ENCODE data around the gene SNRPN.
A peak's percentile ranks its signal among the peaks of the same experiment; 100 is the strongest.
"Not testable (repeated sequence)": the region's sequence is repeated elsewhere in the genome, so short reads cannot be mapped to it uniquely, and the experiment has no call there.

SNRPN gene

GRCh38 chr15:24954783-24955530, at the start of gene SNRPN, which contains the start of gene SNURF:
SNRPN (plus strand) TSS chr15:24954987; CDS start chr15:24974454, 19,467 bp downstream.
SNURF (plus strand) TSS chr15:24954987; CDS start chr15:24955049, 62 bp downstream.
- DNase-seq (ENCODE audit: low read depth in 1 of 2, low spot score in 1 of 2) = peak; percentile 38 to 71
- in situ Hi-C loops (cut with HindIII; ENCODE audit: low pct_unique_long_range_greater_than_20kb, low sequenced_read_pairs) = no loop called here
- no peak for TF ChIP-seq JUND (IDR thresholded peaks at IDR 0.05; ENCODE audit: low read depth)

- in situ Hi-C loops (cut with HindIII; ENCODE audit: low pct_unique_long_range_greater_than_20kb, low sequenced_read_pairs) = no loop called here
- DNase-seq (ENCODE audit: low read depth in 1 of 2, low spot score in 1 of 2) = no peak
- TF ChIP-seq JUND (IDR thresholded peaks at IDR 0.05; ENCODE audit: low read depth) = no peak
These were observed 38.3 kb upstream of the SNRPN start for GRCh38 chr15:24916305-24917009.

- no peak for DNase-seq (ENCODE audit: low read depth in 1 of 2, low spot score in 1 of 2)
- in situ Hi-C loops (cut with HindIII; ENCODE audit: low pct_unique_long_range_greater_than_20kb, low sequenced_read_pairs) = no loop called here
- TF ChIP-seq JUND (IDR thresholded peaks at IDR 0.05; ENCODE audit: low read depth) = no peak
These were observed 37.4 kb upstream of the SNRPN start for GRCh38 chr15:24917431-24917830.

GRCh38 chr15:24919446-24919845, 35.3 kb upstream of the SNRPN start:
- no peak for TF ChIP-seq JUND (IDR thresholded peaks at IDR 0.05; ENCODE audit: low read depth)
- in situ Hi-C loops (cut with HindIII; ENCODE audit: low pct_unique_long_range_greater_than_20kb, low sequenced_read_pairs) = no loop called here
- DNase-seq (ENCODE audit: low read depth in 1 of 2, low spot score in 1 of 2) = no peak

GRCh38 chr15:24922781-24923180, 32.0 kb upstream of the SNRPN start:
- DNase-seq (ENCODE audit: low read depth in 1 of 2, low spot score in 1 of 2); in situ Hi-C loops (cut with HindIII; ENCODE audit: low pct_unique_long_range_greater_than_20kb, low sequenced_read_pairs): not testable (repeated sequence)

GRCh38 chr15:24924153-24924552, 30.6 kb upstream of the SNRPN start:
- TF ChIP-seq JUND (IDR thresholded peaks at IDR 0.05; ENCODE audit: low read depth) = no peak
- in situ Hi-C loops (cut with HindIII; ENCODE audit: low pct_unique_long_range_greater_than_20kb, low sequenced_read_pairs) = no loop called here
- no peak for DNase-seq (ENCODE audit: low read depth in 1 of 2, low spot score in 1 of 2)

- DNase-seq (ENCODE audit: low read depth in 1 of 2, low spot score in 1 of 2) = no peak
- TF ChIP-seq JUND (IDR thresholded peaks at IDR 0.05; ENCODE audit: low read depth) = no peak
- in situ Hi-C loops (cut with HindIII; ENCODE audit: low pct_unique_long_range_greater_than_20kb, low sequenced_read_pairs) = no loop called here
These were observed 30.2 kb upstream of the SNRPN start for GRCh38 chr15:24924621-24925020.

- DNase-seq (ENCODE audit: low read depth in 1 of 2, low spot score in 1 of 2); in situ Hi-C loops (cut with HindIII; ENCODE audit: low pct_unique_long_range_greater_than_20kb, low sequenced_read_pairs): not testable (repeated sequence)
These were observed 22.7 kb upstream of the SNRPN start for GRCh38 chr15:24931874-24932732.

GRCh38 chr15:24933716-24934115, 21.1 kb upstream of the SNRPN start:
- no peak for TF ChIP-seq JUND (IDR thresholded peaks at IDR 0.05; ENCODE audit: low read depth)
- DNase-seq (ENCODE audit: low read depth in 1 of 2, low spot score in 1 of 2) = no peak
- in situ Hi-C loops (cut with HindIII; ENCODE audit: low pct_unique_long_range_greater_than_20kb, low sequenced_read_pairs) = no loop called here

- in situ Hi-C loops (cut with HindIII; ENCODE audit: low pct_unique_long_range_greater_than_20kb, low sequenced_read_pairs); DNase-seq (ENCODE audit: low read depth in 1 of 2, low spot score in 1 of 2): not testable (repeated sequence)
These were observed 16.6 kb upstream of the SNRPN start for GRCh38 chr15:24938224-24938623.

GRCh38 chr15:24940236-24940635, 14.6 kb upstream of the SNRPN start:
- no peak for TF ChIP-seq JUND (IDR thresholded peaks at IDR 0.05; ENCODE audit: low read depth)
- no peak for DNase-seq (ENCODE audit: low read depth in 1 of 2, low spot score in 1 of 2)

GRCh38 chr15:24943361-24943760, 11.4 kb upstream of the SNRPN start:
- DNase-seq (ENCODE audit: low read depth in 1 of 2, low spot score in 1 of 2) = no peak
- in situ Hi-C loops (cut with HindIII; ENCODE audit: low pct_unique_long_range_greater_than_20kb, low sequenced_read_pairs) = no loop called here
- TF ChIP-seq JUND (IDR thresholded peaks at IDR 0.05; ENCODE audit: low read depth) = no peak

More at GRCh38 chr15:24940236-24940635, 14.6 kb upstream of the SNRPN start:
- in situ Hi-C loops (cut with HindIII; ENCODE audit: low pct_unique_long_range_greater_than_20kb, low sequenced_read_pairs) = no loop called here

- DNase-seq (ENCODE audit: low read depth in 1 of 2, low spot score in 1 of 2) = no peak
- no peak for TF ChIP-seq JUND (IDR thresholded peaks at IDR 0.05; ENCODE audit: low read depth)
- in situ Hi-C loops (cut with HindIII; ENCODE audit: low pct_unique_long_range_greater_than_20kb, low sequenced_read_pairs) = no loop called here
These were observed 9.8 kb upstream of the SNRPN start for GRCh38 chr15:24944954-24945353.

Measured in T47D (cell line).